Ovary (tissue), 9 donors: ENCODE results near the gene OSBPL5. TPM values are rescaled to one million over a fixed set of nuclear protein-coding genes. Genes with fewer than 3 reads are reported as not detected.
A peak's percentile ranks its signal among the peaks of the same experiment; 100 is the strongest.

Experiments used
- DNase-seq, 5 donors: peaks; one replicate each; pipeline ENCODE4 v3.0.0-alpha.2; 2019 to 2020
- H3K27ac ChIP-seq, 2 donors: fragments of 200-600 bp; one replicate each; pipeline versions ENCODE4 v1.5.1 to v1.8.0; 2019 to 2022
- H3K27me3 ChIP-seq: fragments of 200-600 bp; one replicate; pipeline ENCODE4 v1.8.0; 2022
- H3K36me3 ChIP-seq: fragments of 200-600 bp; sonication (generic); one replicate; pipeline ENCODE4 v1.5.1; 2019
- H3K4me1 ChIP-seq: one replicate; pipeline ENCODE4 v1.8.1; 2013; ENCODE audit warnings: mild to moderate bottlenecking, moderate library complexity; ENCODE audit not compliant: insufficient read depth
- H3K4me3 ChIP-seq: fragments of 200-600 bp; sonication (generic); one replicate; pipeline ENCODE4 v1.5.1; 2017
- H3K9me3 ChIP-seq, 2 donors: fragments of 200-600 bp in 1 of 2; sonication (generic) in 1 of 2; one replicate each; pipeline versions ENCODE4 v1.5.1 to v1.8.1; 2013 to 2019; ENCODE audit warnings: mild to moderate bottlenecking in 1 of 2, moderate library complexity in 1 of 2
- EP300 ChIP-seq: sonication (generic); formaldehyde crosslinking; IDR thresholded peaks from one replicate; pipeline ENCODE4 v1.6.1; 2017; ENCODE audit warnings: antibody characterized with exemption
- POLR2A ChIP-seq: fragments of 450-650 bp; IDR thresholded peaks from one replicate; pipeline ENCODE4 v1.6.1; 2017; ENCODE audit warnings: antibody characterized with exemption, mild to moderate bottlenecking, moderate library complexity
- WGBS, 3 donors: extraction: QIAGEN DNeasy Blood & Tissue Kit in 1 of 3; methylation state at CpG; one replicate each; pipeline versions ENCODE4 v1.1.5 to v1.1.7; 2013 to 2017; 5-methylcytosine and 5-hydroxymethylcytosine counted together
- intact Hi-C, 4 donors: fragments of 100-400 bp; cut with DNase I; formaldehyde crosslinking; loops; one replicate each; pipeline versions ENCODE4 v1.11.0 to v1.15.1; 2022 to 2023
- polyA plus RNA-seq, 2 donors: library from polyadenylated mRNA; stranded (reverse); fragments of 200-250 nt in 1 of 2; fragments of 350-450 nt in 1 of 2; fragmentation: Illumina TruSeq in 1 of 2; extraction: RNeasy Lipid Tissue Mini Kit (QIAGEN cat#74804) in 1 of 2; gene quantifications; one replicate each; pipeline ENCODE4 v1.2.3, GENCODE V29; 2013 to 2014
- total RNA-seq, 7 donors: library from RNA; depleted of rRNA in 2 of 7; stranded (reverse); fragments of >200 nt in 2 of 7; fragmentation: NEBNext Ultra II Directional in 3 of 7; extraction: Animal tissue kit (Norgen Biotek cat#: 25700) in 3 of 7; gene quantifications; one replicate each; pipeline versions ENCODE4 v1.1.0 to v1.2.4, GENCODE V29; 2016 to 2023
- TF ChIP-seq, protein P1 (sequence below), 3 donors: fragments of 450-650 bp in 2 of 3; fragments of 200-600 bp in 1 of 3; IDR thresholded peaks; one replicate each; pipeline versions ENCODE4 v1.5.1 to v1.8.0; 2016 to 2022; ENCODE audit warnings: antibody characterized with exemption in 3 of 3, mild to moderate bottlenecking in 1 of 3
- donor health status: DM: no; HTN: no; CAD: no; lungs with moderate emphysema.
- donor health status: DM: no; HTN: no; CAD: no.
- donor health status: Bipolar disorder and iron deficiency.
- donor health status: DM: yes; HTN: yes; CAD: no.
- donor health status: DM: no; HTN: no; CAD: no.
- donor health status: DM: yes; HTN: yes; CAD: no.

Gene OSBPL5
- total and polyA plus RNA-seq, 9 donors = 3.0 to 41.0 (median 23.3) TPM

DNA sequence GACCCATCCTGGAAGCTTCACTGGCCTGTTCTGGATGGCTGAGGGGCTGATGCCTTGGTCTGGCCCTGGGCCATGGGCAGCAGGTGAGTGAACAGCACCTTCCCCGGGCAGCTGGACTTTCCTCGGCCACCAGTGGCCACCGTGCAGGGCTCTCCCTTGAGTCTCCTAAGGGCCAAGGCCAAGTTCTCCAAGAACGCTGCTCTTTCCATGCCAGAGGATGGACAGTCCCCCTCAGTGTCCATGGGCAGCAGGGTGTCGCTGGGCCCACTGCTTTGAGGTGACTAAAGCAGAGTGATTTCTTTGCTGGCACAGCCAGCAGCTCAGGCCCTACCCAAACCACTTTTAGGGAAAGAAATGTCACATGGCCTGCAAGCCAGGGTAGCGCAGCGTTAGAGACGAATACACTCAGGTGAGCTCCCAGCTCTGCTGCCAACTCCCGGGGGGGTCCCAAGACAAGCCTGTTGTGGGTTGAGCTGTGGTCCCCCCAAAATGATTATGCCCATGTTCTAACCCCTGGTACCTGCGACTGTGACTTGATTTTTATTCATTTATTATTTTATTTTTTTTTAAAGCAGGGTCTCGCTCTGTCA lies 104.6 kb downstream of the OSBPL5 start:
- Histone ChIP-seq H3K36me3 (no peaks in the 10 kb centered on the region), H3K4me3 (no peak overlapping the region), H3K9me3 (no peaks in the 10 kb centered on the region), H3K27me3 (no peaks in the 10 kb centered on the region), H3K27ac (no peak overlapping the region), H3K4me1 (peaks cover 4% of the 10 kb centered on the region)
- WGBS, 3 donors = 81 to 85% (median 84%) methylated on average over 11 of the region's 11 CpGs
- no peak for TF ChIP-seq EP300
- TF ChIP-seq, protein P1, sequence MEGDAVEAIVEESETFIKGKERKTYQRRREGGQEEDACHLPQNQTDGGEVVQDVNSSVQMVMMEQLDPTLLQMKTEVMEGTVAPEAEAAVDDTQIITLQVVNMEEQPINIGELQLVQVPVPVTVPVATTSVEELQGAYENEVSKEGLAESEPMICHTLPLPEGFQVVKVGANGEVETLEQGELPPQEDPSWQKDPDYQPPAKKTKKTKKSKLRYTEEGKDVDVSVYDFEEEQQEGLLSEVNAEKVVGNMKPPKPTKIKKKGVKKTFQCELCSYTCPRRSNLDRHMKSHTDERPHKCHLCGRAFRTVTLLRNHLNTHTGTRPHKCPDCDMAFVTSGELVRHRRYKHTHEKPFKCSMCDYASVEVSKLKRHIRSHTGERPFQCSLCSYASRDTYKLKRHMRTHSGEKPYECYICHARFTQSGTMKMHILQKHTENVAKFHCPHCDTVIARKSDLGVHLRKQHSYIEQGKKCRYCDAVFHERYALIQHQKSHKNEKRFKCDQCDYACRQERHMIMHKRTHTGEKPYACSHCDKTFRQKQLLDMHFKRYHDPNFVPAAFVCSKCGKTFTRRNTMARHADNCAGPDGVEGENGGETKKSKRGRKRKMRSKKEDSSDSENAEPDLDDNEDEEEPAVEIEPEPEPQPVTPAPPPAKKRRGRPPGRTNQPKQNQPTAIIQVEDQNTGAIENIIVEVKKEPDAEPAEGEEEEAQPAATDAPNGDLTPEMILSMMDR (IDR thresholded peaks at IDR 0.05) = no peak
- TF ChIP-seq POLR2A = no peak
- intact Hi-C loops = no loop called here
- DNase-seq = no peak

DNA sequence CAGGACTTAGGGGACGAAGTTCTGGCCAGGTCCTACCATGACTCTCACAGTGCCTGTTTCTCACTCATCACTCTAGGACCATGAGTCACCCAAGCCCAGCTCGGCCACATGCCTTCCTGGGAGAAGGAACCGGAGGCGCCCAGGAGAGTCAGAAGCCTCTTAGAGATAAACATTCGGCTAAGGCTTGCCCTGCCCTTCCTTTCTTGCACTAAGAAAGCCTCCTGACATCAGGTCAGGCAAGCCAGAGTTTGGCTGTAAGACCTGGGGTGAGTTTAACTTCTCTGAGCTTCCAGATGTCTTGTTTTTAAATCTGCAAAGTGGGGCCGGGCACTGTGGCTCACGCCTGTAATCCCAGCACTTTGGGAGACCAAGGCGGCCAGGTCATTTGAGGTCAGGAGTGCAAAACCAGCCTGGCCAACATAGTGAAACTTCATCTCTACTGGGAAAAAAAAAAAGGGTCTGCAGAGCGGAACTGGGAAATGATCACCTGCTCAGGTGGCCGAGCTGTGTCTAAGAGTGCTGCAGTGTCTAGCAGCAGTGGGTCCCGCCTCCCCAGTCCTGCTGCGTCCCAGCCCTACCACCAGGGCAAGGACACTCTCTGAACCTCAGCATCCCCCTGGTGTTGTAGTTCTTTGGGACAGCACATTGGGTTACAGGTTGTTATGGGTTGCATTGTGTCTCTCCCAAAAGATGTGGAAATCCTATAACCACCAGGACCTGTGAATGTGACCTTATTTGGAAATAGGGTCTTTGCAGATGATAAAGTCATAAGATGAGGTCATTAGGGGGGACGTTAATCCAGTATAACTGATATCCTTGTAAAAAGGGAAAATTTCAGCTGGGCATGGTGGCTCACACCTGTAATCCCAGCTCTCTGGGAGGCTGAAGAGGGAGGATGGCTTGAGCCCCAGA lies 106.1 kb downstream of the OSBPL5 start:
- Histone ChIP-seq H3K27me3 (no peaks in the 10 kb centered on the region), H3K4me3 (no peak overlapping the region), H3K36me3 (no peaks in the 10 kb centered on the region), H3K27ac (no peak overlapping the region), H3K9me3 (no peaks in the 10 kb centered on the region), H3K4me1 (peaks cover 4% of the 10 kb centered on the region)
- 81 to 86% (median 82%) methylated on average over 13 of the region's 13 CpGs for WGBS, 3 donors
- TF ChIP-seq EP300 (no peak), POLR2A (no peak)
- TF ChIP-seq, protein P1 (IDR thresholded peaks at IDR 0.05) = no peak
- no peak for DNase-seq
- intact Hi-C loops = no loop called here

DNA sequence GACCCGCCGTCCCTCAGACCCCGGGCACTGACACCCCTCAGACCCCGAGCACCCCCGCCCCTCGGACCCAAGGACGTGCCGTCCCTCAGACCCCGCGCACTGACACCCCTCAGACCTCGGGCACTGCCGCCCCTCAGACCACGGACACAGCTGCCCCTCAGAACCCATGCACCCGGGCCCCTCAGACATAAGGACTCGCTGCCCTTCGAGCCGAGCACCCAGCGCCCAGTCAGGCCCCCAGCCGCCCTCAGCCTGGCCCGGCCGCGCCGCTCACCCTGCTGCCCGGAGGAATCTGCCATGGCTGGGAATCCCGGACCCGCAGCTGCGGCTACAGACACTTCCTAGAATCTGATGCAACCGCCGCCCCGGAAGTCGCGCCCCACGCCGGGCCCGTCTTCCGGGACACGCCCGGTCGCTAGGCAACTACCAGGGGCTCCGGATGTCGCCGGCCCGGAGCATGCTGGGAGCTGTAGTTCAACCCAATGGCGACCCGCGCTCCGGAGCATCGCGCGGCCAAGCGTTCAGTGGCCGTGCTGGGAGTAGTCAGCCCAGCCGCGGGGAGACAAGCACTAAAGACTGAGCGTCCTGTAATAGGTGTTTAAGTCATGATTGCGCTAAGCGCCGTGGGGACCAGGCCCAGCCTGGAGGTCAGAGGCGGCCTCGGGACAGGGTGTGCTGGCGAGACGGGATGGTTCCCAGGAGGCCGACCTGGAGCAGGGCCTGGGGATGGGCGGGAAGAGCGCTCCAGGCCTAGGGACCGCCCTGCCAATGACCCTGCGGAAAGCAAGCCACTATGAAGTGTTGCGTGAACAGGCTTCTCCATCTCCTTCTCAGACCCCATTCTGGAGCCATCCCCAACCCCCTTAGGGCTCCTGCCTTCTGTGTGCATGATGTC lies 107.8 kb downstream of the OSBPL5 start, which contains the start of gene CARS1:
Gene CARS1 (minus strand): TSS at position 355 of the 895 bp plus-strand sequence. CDS start 56 bp downstream, at position 299.
- Histone ChIP-seq H3K4me1 (peaks cover 4% of the 10 kb centered on the region), H3K9me3 (no peaks in the 10 kb centered on the region), H3K27me3 (no peaks in the 10 kb centered on the region), H3K4me3 (peak within 1 kb of the TSS; percentile 88), H3K27ac (peak within 1 kb of the TSS; percentile 52 to 53), H3K36me3 (no peaks in the 10 kb centered on the region)
- TF ChIP-seq, protein P1 (IDR thresholded peaks at IDR 0.05) = peak in 1 of 3 donors; percentile 17
- TF ChIP-seq EP300 (peak; percentile 79), POLR2A (peak; percentile 43)
- 1 to 2% (median 1%) methylated on average over 42 to 68 of the region's 68 CpGs for WGBS, 3 donors
- peak; percentile 93 to 96 (median 93) for DNase-seq
- intact Hi-C loops = no loop called here
